AG10803 (cell line): ENCODE results near the gene FBXL16.
"Not testable (repeated sequence)": the region's sequence is repeated elsewhere in the genome, so short reads cannot be mapped to it uniquely, and the experiment has no call there.

Experiments
- DNase-seq: peaks from one replicate; pipeline ENCODE4 v3.0.0; 2010; ENCODE audit warnings: low read depth
- H3K4me3 ChIP-seq: 2 replicates; pipeline ENCODE4 v1.5.1; 2011; ENCODE audit warnings: mild to moderate bottlenecking, low read length, control low read depth
- TF ChIP-seq, protein P1 (sequence below): conservative IDR thresholded peaks from 2 replicates; pipeline ENCODE4 v1.5.1; 2011; ENCODE audit warnings: mild to moderate bottlenecking, low read length, control low read depth, inconsistent platforms

FBXL16 gene

DNA sequence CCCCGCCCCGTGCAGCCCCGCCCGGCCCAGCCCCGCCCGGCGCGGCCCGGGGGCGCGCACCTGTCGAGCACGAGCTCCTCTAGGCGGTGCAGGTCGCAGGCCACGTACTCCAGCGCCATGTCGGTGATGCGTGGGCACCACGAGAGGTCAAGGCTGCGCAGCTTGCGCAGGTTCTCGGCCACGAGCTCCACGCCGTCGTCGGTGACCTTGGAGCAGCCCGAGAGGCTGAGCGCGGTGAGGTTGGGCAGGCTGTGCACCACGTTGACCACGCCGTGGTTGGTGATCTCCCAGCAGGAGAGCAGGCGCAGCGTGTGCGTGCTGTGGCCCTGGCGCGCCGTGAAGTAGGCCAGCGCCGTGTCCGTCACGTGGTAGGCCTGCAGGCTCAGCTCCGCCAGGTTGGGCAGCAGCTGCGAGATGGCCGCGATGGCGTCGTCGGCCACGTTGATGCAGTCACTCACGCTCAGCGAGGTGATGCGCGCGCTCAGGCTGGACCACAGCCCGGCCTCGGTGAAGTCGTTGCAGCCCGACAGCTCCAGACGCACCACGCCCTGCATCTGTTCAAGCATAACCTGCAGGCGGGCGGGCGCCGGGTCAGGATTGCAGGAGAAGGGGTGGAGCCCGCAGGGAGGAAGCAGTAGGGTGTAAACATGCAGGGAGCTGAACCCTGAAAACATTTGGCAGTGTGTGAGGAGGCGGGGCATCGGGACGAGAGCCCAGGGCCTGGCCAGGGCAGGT is 10.1 kb downstream of the FBXL16 start:
- H3K4me3 ChIP-seq = no peak overlapping the region
- DNase-seq = no peak
- TF ChIP-seq, protein P1, sequence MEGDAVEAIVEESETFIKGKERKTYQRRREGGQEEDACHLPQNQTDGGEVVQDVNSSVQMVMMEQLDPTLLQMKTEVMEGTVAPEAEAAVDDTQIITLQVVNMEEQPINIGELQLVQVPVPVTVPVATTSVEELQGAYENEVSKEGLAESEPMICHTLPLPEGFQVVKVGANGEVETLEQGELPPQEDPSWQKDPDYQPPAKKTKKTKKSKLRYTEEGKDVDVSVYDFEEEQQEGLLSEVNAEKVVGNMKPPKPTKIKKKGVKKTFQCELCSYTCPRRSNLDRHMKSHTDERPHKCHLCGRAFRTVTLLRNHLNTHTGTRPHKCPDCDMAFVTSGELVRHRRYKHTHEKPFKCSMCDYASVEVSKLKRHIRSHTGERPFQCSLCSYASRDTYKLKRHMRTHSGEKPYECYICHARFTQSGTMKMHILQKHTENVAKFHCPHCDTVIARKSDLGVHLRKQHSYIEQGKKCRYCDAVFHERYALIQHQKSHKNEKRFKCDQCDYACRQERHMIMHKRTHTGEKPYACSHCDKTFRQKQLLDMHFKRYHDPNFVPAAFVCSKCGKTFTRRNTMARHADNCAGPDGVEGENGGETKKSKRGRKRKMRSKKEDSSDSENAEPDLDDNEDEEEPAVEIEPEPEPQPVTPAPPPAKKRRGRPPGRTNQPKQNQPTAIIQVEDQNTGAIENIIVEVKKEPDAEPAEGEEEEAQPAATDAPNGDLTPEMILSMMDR = no peak

DNA sequence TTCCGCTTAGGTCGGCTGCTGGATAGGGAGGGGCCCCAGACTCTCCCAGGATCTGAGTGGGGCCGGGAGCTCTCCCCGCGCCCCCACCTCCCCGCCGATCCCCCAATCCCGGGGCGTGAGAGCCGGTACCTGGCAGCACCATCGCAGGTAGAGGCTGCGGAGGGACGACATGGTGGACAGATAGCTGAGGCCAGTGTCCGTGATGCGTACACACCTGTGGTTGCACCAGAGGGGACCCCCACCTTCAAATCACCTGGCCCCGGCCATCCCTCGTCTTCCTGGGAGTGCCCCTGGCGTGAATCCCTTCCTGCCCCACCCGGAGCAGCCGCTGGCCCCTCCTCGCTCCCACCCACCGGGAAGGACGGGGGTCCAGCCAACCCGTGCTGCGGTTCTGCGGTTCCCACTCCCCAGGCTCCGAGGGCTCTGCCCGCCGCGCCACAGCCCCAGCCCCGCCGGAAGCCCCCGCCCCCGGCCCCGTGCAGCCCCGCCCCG is 10.7 kb downstream of the FBXL16 start:
- DNase-seq = no peak
- H3K4me3 ChIP-seq = no peak overlapping the region

DNA sequence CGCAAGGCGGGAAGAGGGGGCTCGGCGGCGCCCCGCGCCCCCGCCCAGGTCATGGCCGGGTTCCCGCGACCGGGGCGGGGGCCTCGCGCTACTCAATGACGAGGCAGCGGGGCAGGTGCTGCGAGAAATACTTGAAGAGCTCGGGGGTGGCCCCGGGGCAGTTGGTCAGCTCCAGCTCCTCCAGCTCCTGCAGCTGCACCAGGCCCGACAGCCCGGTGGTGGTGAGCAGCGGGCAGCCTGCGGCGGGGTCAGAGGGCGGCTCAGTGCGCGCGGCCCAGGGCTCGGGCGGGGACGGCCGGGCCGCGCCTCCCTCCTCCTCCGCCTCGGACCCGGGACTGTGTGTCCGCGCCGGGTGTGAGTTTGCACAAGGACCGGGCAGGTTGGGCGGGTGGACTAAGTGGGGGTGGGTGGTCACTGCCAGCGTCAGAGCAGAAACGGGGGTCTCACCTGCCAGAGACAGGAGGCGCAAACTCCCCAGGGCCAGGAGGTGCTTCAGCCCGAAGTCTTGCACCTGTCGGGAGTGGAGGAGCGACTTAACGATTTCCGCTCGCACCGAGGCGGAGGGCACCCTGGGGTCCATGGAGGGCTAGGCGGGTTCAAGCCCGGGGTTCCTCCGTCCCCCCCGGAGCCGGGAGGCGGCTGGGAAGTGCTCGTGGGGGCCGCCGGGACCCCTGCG is 11.3 kb downstream of the FBXL16 start:
- H3K4me3 ChIP-seq = no peak overlapping the region
- TF ChIP-seq, protein P1 = no peak

More for the DNA sequence above, 10.7 kb downstream of the FBXL16 start:
- TF ChIP-seq, protein P1 = no peak

DNA sequence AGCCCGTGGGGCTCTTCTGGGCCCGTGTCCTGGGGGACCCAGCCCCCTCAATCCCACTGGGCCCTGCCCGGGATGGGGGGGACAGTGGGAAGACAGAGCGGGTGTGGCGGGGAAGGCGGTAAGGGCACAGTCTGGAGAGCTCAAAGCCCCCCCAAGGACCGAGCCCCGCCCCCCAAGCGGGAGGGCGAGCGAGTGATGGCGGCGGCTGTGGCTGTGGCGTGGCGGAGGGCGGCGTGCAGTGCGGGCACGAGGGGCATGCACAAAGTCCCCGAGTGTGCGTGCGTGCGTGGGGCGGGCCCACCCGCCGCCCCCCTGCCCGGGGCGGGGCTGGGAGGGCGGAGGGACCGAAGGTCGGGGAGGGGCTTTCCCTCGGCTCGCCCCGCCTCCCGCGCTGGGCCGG is 11.8 kb downstream of the FBXL16 start:
- H3K4me3 ChIP-seq = no peak overlapping the region
- no peak for DNase-seq
- TF ChIP-seq, protein P1 = no peak

More for the DNA sequence above, 11.3 kb downstream of the FBXL16 start:
- no peak for DNase-seq

DNA sequence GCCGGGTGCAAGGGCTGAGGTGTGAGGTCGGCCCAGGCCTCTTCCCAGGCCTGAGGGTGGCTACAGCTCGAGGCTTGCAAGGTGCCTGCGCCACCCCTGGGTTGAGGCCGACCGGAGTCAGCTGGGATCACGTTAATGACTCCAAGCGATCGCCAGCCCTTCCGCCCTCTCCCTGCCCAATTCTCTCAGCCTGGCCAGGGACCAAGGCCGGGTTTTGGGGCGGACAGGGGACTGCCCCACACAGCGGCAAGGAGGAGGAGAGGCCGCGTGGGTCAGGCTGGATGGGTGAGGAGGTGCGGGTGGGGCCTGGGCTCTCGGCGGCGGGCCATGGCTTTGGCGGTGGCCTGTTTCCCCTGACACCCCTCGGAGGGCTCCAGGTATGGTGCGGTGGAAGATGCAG is 12.2 kb downstream of the FBXL16 start:
- no peak for DNase-seq
- TF ChIP-seq, protein P1 = no peak

DNA sequence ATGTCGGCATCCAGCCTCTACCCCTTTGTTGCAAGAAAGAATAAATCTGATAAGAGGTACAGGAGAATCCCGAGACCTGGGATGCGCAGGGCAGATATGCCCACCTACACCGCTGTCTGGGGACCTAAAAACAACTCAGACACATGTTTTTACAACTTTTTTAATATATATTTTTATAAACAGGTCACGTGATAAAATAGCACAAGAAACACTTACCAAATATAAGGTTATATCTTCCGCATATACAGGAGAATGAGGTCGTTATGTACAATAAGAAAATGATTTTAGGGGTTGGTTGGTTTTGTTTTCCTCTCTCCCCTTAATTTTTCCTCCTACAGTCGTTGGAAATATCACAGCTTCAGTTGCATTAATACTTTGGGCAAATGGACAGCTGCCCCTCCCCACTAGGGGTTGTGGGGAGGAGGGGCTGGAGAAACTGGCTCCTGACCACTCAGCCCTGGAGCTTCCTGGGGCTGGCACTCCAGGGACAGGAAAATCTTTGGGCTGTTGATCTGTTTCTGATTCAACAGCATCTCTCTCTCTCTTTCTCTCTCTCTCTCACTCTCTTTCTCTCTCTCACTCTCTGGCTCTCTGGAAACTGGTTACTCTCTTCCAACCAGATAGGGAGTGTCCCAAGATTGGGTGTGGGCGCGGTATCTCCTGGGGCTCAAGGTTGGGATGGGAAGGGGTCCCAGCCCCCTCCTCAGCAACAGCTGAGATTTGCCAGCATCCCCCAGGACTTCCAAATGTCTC is 13.1 kb downstream of the FBXL16 start:
- DNase-seq = no peak
- TF ChIP-seq, protein P1 = no peak

More for the DNA sequence above, 12.2 kb downstream of the FBXL16 start:
- no peak overlapping the region for H3K4me3 ChIP-seq

DNA sequence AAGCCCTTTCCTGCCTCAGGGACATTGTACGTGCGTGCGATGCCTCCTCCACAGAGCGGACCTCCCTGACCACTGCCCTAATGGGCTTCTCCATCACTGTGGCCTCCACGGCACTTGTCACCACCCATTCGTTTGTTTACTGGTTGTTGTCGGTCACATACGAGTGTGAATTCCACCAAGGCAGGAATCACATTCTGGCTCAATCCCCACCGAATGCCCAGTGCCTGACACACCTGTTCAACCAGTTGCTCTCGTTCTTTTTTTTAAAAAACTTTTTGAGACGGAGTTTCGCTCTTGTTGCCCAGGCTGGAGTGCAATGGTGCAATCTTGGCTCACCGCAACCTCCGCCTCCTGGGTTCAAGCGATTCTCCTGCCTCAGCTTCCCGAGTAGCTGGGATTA is 14.4 kb downstream of the FBXL16 start:
- not testable (repeated sequence) for H3K4me3 ChIP-seq, DNase-seq

More for the DNA sequence above, 13.1 kb downstream of the FBXL16 start:
- no peak overlapping the region for H3K4me3 ChIP-seq
